Endothelial cell of umbilical vein (primary cell): Measurements from ENCODE around the gene DKK3. TPM values are rescaled to one million over a fixed set of nuclear protein-coding genes. Genes with fewer than 3 reads are reported as not detected.

Source experiments
- BruUV-seq: library from RNA; stranded (reverse); fragments of 400-500 nt; replicated peaks from 2 replicates; lab custom pipeline; 2021; lab: Mats Ljungman, UMichigan
- CTCF ChIA-PET: fragments of 300-600, 350-600 bp; sonication (Branson Sonifier 250); formaldehyde crosslinking; loops from one replicate; lab custom pipeline; 2021; ENCODE audit warnings: antibody characterized with exemption, inconsistent platforms; lab: Charles Lee
- POLR2A ChIA-PET: fragments of 300-600, 350-600 bp; sonication (Branson Sonifier 250); formaldehyde crosslinking; loops from one replicate; lab custom pipeline; 2021; ENCODE audit warnings: antibody characterized with exemption, inconsistent platforms; lab: Charles Lee
- DNase-seq: peaks from one replicate; pipeline ENCODE4 v3.0.0-alpha.2; 2011; ENCODE audit warnings: low read depth, low spot score
- FAIRE-seq: peaks from 2 replicates; lab custom pipeline; 2011; peaks lifted over from hg19 to GRCh38; lab: Jason Lieb, UNC
- H2AFZ ChIP-seq: 2 replicates; pipeline ENCODE4 v1.6.0; 2012; ENCODE audit warnings: low read depth, low read length, control low read depth, inconsistent platforms
- H3K27ac ChIP-seq: 2 replicates; pipeline ENCODE4 v1.5.1; 2011; ENCODE audit warnings: low read depth, mild to moderate bottlenecking, control low read depth, low read length, moderate library complexity; ENCODE audit not compliant: insufficient read depth
- H3K27me3 ChIP-seq, 2 experiments: 2 replicates each; pipeline versions ENCODE4 v1.6.0 to v1.6.1; 2011; ENCODE audit warnings: low read length in 2 of 2, mixed read lengths in 1 of 2; ENCODE audit not compliant: control insufficient read depth in 2 of 2, insufficient read depth in 2 of 2
- H3K36me3 ChIP-seq, 2 experiments: 2 replicates in 1 of 2; 3 replicates in 1 of 2; pipeline ENCODE4 v1.5.1; 2011; ENCODE audit warnings: low read length in 2 of 2, mild to moderate bottlenecking in 1 of 2, moderate library complexity in 1 of 2; ENCODE audit not compliant: control insufficient read depth in 2 of 2, insufficient read depth in 2 of 2; ENCODE audit errors: extremely low read depth in 1 of 2
- H3K4me1 ChIP-seq: 3 replicates; pipeline ENCODE4 v1.5.1; 2011; ENCODE audit warnings: mild to moderate bottlenecking, low read length; ENCODE audit not compliant: control insufficient read depth, insufficient read depth; ENCODE audit errors: extremely low read depth
- H3K4me2 ChIP-seq: 2 replicates; pipeline ENCODE4 v1.6.1; 2011; ENCODE audit warnings: low read length, control low read depth, mixed read lengths; ENCODE audit not compliant: insufficient read depth
- H3K4me3 ChIP-seq, 3 experiments: fragments of 200-600 bp in 1 of 3; sonication (generic), shearing (Covaris generic) in 1 of 3; replicated peaks in 1 of 3; 2 replicates each; pipeline ENCODE4 v1.5.1; 2011 to 2016; ENCODE audit warnings: control low read depth in 3 of 3, low read length in 3 of 3, mild to moderate bottlenecking in 2 of 3, inconsistent platforms in 1 of 3, low read depth in 1 of 3, moderate library complexity in 1 of 3; ENCODE audit not compliant: insufficient read depth in 1 of 3
- H3K79me2 ChIP-seq: 2 replicates; pipeline ENCODE4 v1.6.0; 2012; ENCODE audit warnings: low read length, inconsistent platforms; ENCODE audit not compliant: control insufficient read depth, insufficient read depth
- H3K9ac ChIP-seq: replicated peaks from 2 replicates; pipeline ENCODE3; 2011; ENCODE audit warnings: low read length, control low read depth; ENCODE audit not compliant: insufficient read depth; ENCODE audit errors: extremely low read depth
- H3K9me1 ChIP-seq: replicated peaks from 3 replicates; pipeline ENCODE4 v1.6.0; 2011; ENCODE audit warnings: mild to moderate bottlenecking, low read length; ENCODE audit not compliant: control insufficient read depth, insufficient read depth; ENCODE audit errors: extremely low read depth
- H3K9me3 ChIP-seq: replicated peaks from 2 replicates; pipeline ENCODE4 v1.5.1; 2012; ENCODE audit warnings: low read length, inconsistent platforms; ENCODE audit not compliant: control insufficient read depth, insufficient read depth
- H4K20me1 ChIP-seq: replicated peaks from 2 replicates; pipeline ENCODE3; 2011; ENCODE audit warnings: mild to moderate bottlenecking, low read length; ENCODE audit not compliant: control insufficient read depth, insufficient read depth; ENCODE audit errors: extremely low read depth
- EZH2 ChIP-seq: IDR thresholded peaks from 2 replicates; pipeline ENCODE4 v1.6.1; 2012; ENCODE audit warnings: borderline replicate concordance, low read depth, mild to moderate bottlenecking, moderate library complexity, low read length, inconsistent platforms; ENCODE audit not compliant: severe bottlenecking
- FOS ChIP-seq: IDR thresholded peaks from 2 replicates; pipeline ENCODE4 v1.6.1; 2011; ENCODE audit warnings: mild to moderate bottlenecking, low read length, moderate library complexity, borderline replicate concordance; ENCODE audit not compliant: insufficient read depth
- GATA2 ChIP-seq: IDR thresholded peaks from 2 replicates; pipeline ENCODE4 v1.7.0; 2011; ENCODE audit warnings: low read depth, mild to moderate bottlenecking, moderate library complexity, mixed read lengths, low read length; ENCODE audit not compliant: insufficient read length, insufficient read depth
- JUN ChIP-seq: IDR thresholded peaks from 2 replicates; pipeline ENCODE4 v1.6.1; 2011; ENCODE audit warnings: borderline replicate concordance, low read depth; ENCODE audit not compliant: insufficient read length, insufficient read depth
- MYC ChIP-seq: IDR thresholded peaks from one replicate; pipeline ENCODE4 v1.6.1; 2011; ENCODE audit warnings: mild to moderate bottlenecking, low read depth, low read length
- POLR2A ChIP-seq: IDR thresholded peaks from 2 replicates; pipeline ENCODE4 v1.6.1; 2012; ENCODE audit warnings: low read depth, mild to moderate bottlenecking, control low read depth, low read length
- POLR2AphosphoS5 ChIP-seq: IDR thresholded peaks from 2 replicates; pipeline ENCODE4 v1.6.1; 2012; ENCODE audit warnings: low read depth, mild to moderate bottlenecking, control low read depth, low read length, moderate library complexity; ENCODE audit not compliant: insufficient read depth
- dilution Hi-C: fragments of 300-500 bp; cut with MboI; formaldehyde crosslinking; loops from one replicate; pipeline ENCODE4 v1.15.0; 2019; ENCODE audit warnings: low sequenced_read_pairs; ENCODE audit not compliant: extremely low pct_ligation_motif_present
- intact Hi-C: fragments of 100-400 bp; cut with micrococcal nuclease; formaldehyde crosslinking; loops from one replicate; pipeline ENCODE4 v1.10.0; 2022
- polyA plus RNA-seq, 4 experiments: library from polyadenylated mRNA; depleted of rRNA in 3 of 4; stranded (reverse) in 3 of 4; unstranded in 1 of 4; fragments of >200 nt; gene quantifications; 2 replicates each; pipeline versions ENCODE4 v1.2.1 to v1.2.3, GENCODE V29; 2011 to 2012; ENCODE audit warnings: missing spikeins in 1 of 4
- total RNA-seq: library from RNA; stranded (reverse); gene quantifications from 2 replicates; pipeline ENCODE4 v1.2.3, GENCODE V29; 2021
- TF ChIP-seq, protein P1 (sequence below): IDR thresholded peaks from 2 replicates; pipeline ENCODE4 v1.6.1; 2011; ENCODE audit not compliant: insufficient read depth, insufficient read length
- TF ChIP-seq, protein P2 (sequence below), 2 donors: IDR thresholded peaks; 1 replicate in 1 of 2; 2 replicates in 1 of 2; pipeline ENCODE4 v1.5.1; 2011; ENCODE audit warnings: low read length in 2 of 2, mild to moderate bottlenecking in 2 of 2, moderate library complexity in 2 of 2, control low read depth in 1 of 2, inconsistent platforms in 1 of 2, low read depth in 1 of 2; ENCODE audit not compliant: insufficient read depth in 1 of 2; ENCODE audit errors: extremely low read depth in 1 of 2

Gene DKK3
- total and polyA plus RNA-seq, 2 donors (not counting 3 experiments of a cell fraction or from before 2014, with no cell fraction given), result 131 to 335 TPM

DNA sequence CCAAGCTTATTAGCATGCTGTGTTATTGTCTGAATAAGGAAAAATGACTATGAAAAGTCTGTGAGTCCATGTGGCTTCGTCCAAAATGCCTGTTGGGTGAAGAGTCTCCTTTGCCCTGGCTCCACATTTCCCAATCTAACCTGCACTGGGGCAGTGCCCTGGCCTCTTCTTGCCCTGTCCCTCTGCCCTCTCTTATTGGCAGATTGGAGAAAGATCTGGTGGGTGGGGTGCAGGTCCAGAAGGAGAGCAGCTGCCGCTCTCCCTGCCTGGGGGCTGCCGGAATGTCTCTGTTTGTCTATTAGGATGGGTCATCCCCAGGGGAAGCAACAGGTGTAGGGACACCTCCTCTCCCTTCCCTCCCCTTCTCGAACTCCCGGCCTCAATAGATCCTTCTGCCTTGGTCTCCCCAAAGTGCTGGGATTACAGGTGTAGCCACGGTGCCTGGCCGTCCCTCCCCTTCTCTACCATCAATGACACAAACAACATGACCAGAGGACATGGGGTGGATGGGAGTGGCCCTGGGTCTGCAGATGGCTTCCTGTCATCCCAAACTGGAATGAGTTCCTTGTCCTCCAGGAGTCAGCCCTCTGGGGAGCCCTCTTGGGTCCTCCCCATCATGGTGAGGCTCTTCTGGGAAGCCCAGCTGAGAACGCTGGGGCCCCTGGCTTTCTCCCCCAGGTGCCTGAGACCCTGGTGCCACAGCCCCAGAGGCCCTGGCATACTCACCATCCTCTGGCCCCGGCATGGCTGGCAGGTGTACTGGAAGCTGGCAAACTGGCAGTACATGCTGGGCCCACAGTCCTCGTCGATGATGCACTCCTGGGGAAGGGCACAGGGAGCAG is 40.5 kb downstream of the DKK3 start:
- H3K9me1 ChIP-seq, result no peaks in the 10 kb centered on the region
- FAIRE-seq (no peak), DNase-seq (no peak)
- ChIA-PET CTCF (interaction anchor here (0.8 to 2.3 kb wide), 11 partner anchors 9 to 169 kb away, joined by 3 to 31 read pairs (median 10); partner anchors contain the start of gene DKK3), POLR2A (no interaction called here)
- no peak overlapping the region for H3K4me3 ChIP-seq
- H4K20me1 ChIP-seq, result no peaks in the 10 kb centered on the region
- intact Hi-C loops, result no loop called here
- H3K4me1 ChIP-seq, result no peaks in the 10 kb centered on the region
- dilution Hi-C loops, result no loop called here
- no TSS peak for BruUV-seq
- no peaks in the 10 kb centered on the region for H3K79me2 ChIP-seq
- H3K9me3 ChIP-seq, result no peaks in the 10 kb centered on the region
- H2AFZ ChIP-seq, result no peak overlapping the region
- H3K27me3 ChIP-seq, result no peaks in the 10 kb centered on the region
- no peak overlapping the region for H3K9ac ChIP-seq
- H3K36me3 ChIP-seq, result peaks cover 0 to 21% of the 10 kb centered on the region in 2 experiments
- TF ChIP-seq, protein P1, sequence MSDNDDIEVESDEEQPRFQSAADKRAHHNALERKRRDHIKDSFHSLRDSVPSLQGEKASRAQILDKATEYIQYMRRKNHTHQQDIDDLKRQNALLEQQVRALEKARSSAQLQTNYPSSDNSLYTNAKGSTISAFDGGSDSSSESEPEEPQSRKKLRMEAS, result no peak
- TF ChIP-seq FOS, result no peak
- TF ChIP-seq, protein P2, sequence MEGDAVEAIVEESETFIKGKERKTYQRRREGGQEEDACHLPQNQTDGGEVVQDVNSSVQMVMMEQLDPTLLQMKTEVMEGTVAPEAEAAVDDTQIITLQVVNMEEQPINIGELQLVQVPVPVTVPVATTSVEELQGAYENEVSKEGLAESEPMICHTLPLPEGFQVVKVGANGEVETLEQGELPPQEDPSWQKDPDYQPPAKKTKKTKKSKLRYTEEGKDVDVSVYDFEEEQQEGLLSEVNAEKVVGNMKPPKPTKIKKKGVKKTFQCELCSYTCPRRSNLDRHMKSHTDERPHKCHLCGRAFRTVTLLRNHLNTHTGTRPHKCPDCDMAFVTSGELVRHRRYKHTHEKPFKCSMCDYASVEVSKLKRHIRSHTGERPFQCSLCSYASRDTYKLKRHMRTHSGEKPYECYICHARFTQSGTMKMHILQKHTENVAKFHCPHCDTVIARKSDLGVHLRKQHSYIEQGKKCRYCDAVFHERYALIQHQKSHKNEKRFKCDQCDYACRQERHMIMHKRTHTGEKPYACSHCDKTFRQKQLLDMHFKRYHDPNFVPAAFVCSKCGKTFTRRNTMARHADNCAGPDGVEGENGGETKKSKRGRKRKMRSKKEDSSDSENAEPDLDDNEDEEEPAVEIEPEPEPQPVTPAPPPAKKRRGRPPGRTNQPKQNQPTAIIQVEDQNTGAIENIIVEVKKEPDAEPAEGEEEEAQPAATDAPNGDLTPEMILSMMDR (IDR thresholded peaks at IDR 0.05; ENCODE audit: extremely low read depth in 1 of 2, insufficient read depth in 1 of 2, low read depth in 1 of 2, low read length in 2 of 2), result no peak
- no peak for TF ChIP-seq POLR2A
- no peak for TF ChIP-seq JUN
- no peak for TF ChIP-seq MYC
- no peak for TF ChIP-seq EZH2
- TF ChIP-seq GATA2, result no peak
- TF ChIP-seq POLR2AphosphoS5, result no peak
- H3K27ac ChIP-seq, result no peak overlapping the region
- H3K4me2 ChIP-seq, result no peak overlapping the region
